ENCODE data around the gene TMEM184A. TPM values are rescaled to one million over a fixed set of nuclear protein-coding genes. Genes with fewer than 3 reads are reported as not detected.

TMEM184A gene
- total RNA-seq, 1 donor from 2014 or later: 0.23 TPM

DNA sequence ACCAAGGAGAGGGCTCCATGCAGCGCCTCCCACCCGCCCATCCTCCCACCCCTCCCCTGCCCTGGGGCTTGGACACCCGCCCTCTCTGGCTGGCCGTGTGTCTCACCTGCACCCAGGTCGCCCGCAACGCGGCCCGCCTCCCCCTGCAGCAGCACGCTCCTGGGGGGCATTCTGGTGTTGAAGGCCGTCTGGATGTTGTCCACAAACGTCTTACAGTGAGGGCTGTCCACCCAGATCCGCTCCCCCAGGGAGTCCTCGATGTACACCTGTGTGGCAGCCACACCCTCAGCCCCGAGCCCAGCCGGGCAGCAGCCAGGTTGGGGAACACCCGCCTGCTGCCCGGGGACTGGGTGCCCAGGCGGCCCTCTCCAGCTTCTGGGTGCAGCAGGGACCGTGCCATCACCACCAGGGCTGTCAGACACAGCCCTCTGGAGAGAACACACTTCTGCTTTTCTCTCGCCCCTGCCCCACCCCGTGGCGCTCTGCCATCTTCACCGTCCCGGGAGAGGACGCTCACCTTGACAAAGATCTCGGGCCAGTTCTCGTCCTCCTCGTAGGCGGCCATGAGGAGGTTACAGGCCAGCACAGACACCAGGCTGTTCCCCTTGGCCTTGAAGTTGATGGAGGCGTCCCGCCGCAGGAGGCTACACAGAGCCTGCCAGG, 56.5 kb downstream of the TMEM184A start:
- intact Hi-C loops (cut with micrococcal nuclease): no loop called here
- H3K4me1 Mint-ChIP-seq (ENCODE audit: low read depth): peaks cover 19% of the 10 kb centered on the region
- H3K27me3 Mint-ChIP-seq (ENCODE audit: low read depth): no peaks in the 10 kb centered on the region
- H3K4me3 Mint-ChIP-seq (ENCODE audit: low read depth): no peak overlapping the region
- H3K9me3 Mint-ChIP-seq: no peaks in the 10 kb centered on the region
- DNase-seq (ENCODE audit: low spot score): no peak
- H3K36me3 Mint-ChIP-seq (ENCODE audit: low read depth): peaks cover 42% of the 10 kb centered on the region
- no peak overlapping the region for H3K27ac Mint-ChIP-seq

DNA sequence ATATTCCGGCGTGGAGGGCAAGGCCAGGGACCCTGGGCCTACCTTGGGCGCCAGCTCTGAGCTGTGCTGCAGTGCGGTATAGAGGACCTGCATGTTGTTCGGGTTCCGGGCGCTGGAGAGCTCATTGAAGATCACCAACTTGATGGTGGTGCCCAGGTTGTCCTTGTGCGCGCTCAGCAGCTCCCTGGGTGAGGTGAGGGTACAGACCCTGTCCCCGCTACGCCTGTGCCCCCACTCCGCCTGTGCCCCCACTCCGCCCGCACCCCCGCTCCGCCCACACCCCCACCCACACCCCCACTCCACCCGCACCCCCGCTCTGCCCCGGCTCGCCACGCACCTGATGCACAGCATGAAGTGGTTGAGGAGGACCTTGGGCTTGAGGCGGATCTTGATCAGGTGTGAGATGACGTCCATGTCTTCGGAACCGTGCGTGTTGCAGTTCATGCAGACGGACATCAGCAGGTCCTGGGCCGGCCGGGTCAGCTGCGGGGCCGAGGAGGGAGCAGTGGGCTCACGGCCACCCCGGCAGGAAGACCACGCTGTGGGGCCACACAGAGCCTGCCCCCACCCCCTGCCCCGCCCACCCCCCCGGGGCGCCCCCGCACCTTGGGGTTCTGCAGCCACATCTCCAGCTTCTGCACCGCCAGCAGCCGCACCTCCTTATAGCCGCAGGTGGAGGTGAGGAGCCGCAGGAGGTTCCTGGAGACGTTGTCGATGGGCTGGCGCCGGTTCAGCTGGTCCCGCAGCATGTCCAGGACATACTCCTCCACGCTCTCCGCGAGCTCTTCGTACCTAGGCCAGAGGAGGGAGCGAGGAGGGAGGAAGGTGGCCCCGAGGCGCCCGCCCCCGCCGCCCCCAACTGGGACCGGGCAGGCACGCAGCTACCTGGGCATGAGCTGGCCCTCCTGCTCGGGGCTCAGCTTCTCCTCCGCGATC, 57.4 kb downstream of the TMEM184A start:
- H3K4me1 Mint-ChIP-seq (ENCODE audit: low read depth): peaks cover 19% of the 10 kb centered on the region
- no peak for DNase-seq (ENCODE audit: low spot score)
- no peaks in the 10 kb centered on the region for H3K9me3 Mint-ChIP-seq
- H3K27ac Mint-ChIP-seq: no peak overlapping the region
- peaks cover 42% of the 10 kb centered on the region for H3K36me3 Mint-ChIP-seq (ENCODE audit: low read depth)
- no peaks in the 10 kb centered on the region for H3K27me3 Mint-ChIP-seq (ENCODE audit: low read depth)
- intact Hi-C loops (cut with micrococcal nuclease): no loop called here
- no peak overlapping the region for H3K4me3 Mint-ChIP-seq (ENCODE audit: low read depth)

DNA sequence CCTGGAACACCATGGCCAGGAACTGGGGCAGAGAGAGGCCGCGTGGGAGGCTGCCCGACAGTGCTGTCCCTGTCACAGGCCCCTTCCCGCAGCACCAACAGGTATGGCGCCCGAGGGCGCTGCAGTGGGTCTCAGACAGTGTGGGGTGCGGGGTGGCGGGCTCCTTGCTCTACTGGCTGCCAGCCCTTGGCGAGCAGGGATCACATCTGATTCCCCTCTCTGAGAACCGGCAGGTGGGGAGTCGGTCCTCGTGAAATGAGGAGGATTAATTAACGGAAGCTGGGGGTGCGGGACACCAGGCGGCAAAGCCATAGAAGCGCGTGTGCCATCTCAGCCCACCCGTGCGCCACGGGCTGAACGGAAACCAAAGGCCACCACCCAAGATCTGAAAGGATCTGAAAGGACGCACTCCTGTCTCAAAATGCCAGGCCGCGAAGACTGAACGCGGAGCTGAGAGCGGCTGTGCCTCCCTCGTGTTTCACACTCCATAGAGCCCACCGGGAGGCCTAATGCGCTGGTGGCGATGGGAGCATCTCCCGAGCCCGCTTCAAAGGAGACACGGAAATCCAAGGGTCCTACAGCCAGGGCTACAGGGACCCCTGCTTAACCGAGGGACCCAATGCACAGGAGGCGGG, 58.6 kb downstream of the TMEM184A start:
- peaks cover 9% of the 10 kb centered on the region for H3K4me1 Mint-ChIP-seq (ENCODE audit: low read depth)
- H3K27me3 Mint-ChIP-seq (ENCODE audit: low read depth): no peaks in the 10 kb centered on the region
- no peaks in the 10 kb centered on the region for H3K9me3 Mint-ChIP-seq
- H3K36me3 Mint-ChIP-seq (ENCODE audit: low read depth): peaks cover 36% of the 10 kb centered on the region
- no peak overlapping the region for H3K4me3 Mint-ChIP-seq (ENCODE audit: low read depth)
- no peak for DNase-seq (ENCODE audit: low spot score)
- intact Hi-C loops (cut with micrococcal nuclease): no loop called here
- H3K27ac Mint-ChIP-seq: no peak overlapping the region

DNA sequence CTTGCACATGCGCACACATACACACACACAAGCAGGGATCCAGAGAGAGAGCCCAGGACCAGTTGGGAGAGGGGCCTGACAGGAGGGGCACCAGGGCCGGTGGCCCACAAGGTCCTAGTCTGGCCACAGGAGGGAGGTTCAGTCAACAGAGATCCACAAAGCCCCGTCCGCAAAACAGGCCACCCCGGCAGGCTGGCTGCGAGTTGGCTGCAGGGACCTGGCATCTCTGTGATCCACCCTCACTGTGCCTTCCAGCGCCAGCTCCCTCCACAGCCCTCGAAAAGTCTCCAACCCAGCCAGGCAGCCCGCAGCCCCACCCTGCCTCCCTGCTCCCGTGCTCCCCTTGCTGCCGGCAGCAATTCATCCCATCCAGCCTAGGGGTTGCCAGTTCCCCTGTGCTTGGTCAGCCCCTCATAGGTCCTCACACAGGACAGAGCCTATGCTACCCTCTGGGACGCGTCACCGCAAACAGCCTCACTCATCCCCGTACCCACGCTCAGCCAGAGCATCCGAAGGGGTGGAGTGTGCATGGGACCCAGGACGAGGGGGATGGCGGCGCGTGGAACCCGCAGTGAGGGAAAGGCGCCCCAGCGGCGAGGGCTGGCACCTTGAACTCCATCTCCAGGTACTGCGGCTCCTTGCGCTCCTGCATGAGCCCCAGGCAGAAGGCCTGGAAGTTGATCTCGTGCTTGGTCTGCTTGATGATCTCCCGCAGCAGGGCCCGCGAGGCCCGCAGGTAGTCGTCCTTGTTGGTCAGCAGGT, 59.3 kb downstream of the TMEM184A start:
- intact Hi-C loops (cut with micrococcal nuclease): no loop called here
- Mint-ChIP-seq H3K36me3 (ENCODE audit: low read depth) (peaks cover 36% of the 10 kb centered on the region), H3K27me3 (ENCODE audit: low read depth) (no peaks in the 10 kb centered on the region), H3K4me1 (ENCODE audit: low read depth) (peaks cover 3% of the 10 kb centered on the region), H3K4me3 (ENCODE audit: low read depth) (no peak overlapping the region), H3K9me3 (no peaks in the 10 kb centered on the region), H3K27ac (no peak overlapping the region)
- DNase-seq (ENCODE audit: low spot score): no peak

DNA sequence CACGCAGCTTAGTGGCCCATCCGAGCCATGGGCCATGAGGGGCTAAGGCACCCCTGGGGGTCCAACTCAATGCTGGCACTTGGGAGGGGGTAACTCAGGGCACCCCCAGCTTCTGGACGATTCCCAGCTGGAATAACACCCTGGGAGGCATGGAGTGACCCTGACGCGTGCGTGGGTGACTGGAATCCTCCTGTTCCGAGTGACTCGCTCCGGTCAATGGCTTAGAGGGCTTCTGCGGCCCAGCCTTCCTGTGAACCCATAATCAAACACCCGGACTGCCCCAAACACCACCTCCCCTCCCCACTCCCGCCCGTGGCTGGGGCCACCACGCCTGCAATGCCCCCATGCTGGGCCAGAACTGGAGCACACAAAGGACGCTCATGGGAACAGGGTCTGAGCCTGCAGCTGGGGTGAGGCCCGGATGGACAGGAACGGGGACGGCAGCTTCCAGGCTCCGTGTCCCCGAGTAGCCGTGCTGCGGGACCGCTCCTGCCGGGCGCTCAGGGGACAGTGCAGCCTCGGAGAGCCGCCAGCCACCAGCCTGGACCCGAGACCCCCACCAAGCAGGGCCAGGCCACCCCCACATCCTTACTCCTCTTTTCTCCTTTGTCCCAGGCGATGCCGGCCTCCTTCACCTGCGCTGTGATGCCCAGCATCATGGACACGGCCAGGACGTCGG, 60.3 kb downstream of the TMEM184A start:
- Mint-ChIP-seq H3K4me1 (ENCODE audit: low read depth) (peaks cover 1% of the 10 kb centered on the region), H3K27ac (no peak overlapping the region), H3K4me3 (ENCODE audit: low read depth) (no peak overlapping the region), H3K36me3 (ENCODE audit: low read depth) (peaks cover 37% of the 10 kb centered on the region), H3K27me3 (ENCODE audit: low read depth) (no peaks in the 10 kb centered on the region), H3K9me3 (no peaks in the 10 kb centered on the region)
- intact Hi-C loops (cut with micrococcal nuclease): no loop called here
- DNase-seq (ENCODE audit: low spot score): no peak

DNA sequence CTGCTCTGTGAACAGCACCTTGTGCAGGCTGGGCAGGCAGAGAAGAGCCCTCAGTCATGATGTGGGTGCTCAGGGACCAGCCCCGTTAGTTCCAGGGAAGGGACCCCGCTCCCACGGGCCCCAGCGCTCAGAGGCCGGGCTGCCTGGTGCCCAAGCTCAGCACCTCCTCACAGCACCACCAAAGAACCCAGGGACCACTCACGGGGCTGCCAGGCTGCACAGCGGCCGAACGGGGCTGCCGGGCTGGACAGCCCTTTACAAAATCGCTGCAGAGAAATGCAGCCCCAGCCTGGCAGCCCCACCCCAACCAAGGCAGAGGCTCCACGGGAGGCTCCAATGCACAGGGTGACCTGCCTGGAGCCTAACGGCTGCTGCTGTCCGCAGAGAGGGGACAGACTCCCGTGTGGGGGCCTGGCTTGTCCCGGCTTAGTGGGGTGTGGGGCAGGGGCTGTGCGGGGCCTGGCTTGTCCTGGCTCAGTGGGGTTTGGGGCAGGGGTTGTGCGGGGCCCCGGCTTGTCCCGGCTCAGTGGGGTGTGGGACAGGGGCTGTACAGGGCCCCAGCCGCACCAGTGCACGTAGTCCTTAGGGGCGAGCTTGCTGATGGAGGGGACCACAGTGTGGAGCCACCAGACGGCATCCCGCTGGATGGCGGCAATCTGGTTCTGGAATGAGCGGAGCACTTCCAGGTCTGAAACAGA, 61.0 kb downstream of the TMEM184A start:
- peaks cover 33% of the 10 kb centered on the region for H3K36me3 Mint-ChIP-seq (ENCODE audit: low read depth)
- H3K4me3 Mint-ChIP-seq (ENCODE audit: low read depth): no peak overlapping the region
- H3K4me1 Mint-ChIP-seq (ENCODE audit: low read depth): no peaks in the 10 kb centered on the region

DNA sequence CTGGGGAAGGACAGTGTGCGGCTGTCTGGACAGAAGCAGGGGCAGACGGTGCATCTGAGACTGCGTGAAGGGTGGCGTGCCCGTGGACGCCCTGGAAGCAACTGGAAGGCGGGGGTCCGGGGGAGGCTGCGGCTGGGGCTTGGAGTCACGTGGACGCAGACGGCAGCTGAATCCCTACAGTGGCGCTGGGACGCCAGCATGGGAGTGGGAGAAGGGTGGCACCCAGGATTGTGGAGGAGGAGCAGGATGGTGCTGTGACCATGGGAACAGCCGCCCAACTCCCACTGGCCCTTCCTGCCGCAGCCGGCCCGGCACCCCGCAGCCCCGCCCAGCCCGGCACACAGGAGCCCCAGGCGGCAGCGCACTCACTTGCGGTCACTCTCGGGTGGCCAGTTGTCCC, 61.6 kb downstream of the TMEM184A start:
- no peaks in the 10 kb centered on the region for H3K9me3 Mint-ChIP-seq
- H3K27ac Mint-ChIP-seq: no peak overlapping the region
- no peak for DNase-seq (ENCODE audit: low spot score)
- peaks cover 30% of the 10 kb centered on the region for H3K36me3 Mint-ChIP-seq (ENCODE audit: low read depth)
- no peaks in the 10 kb centered on the region for H3K4me1 Mint-ChIP-seq (ENCODE audit: low read depth)
- H3K27me3 Mint-ChIP-seq (ENCODE audit: low read depth): no peaks in the 10 kb centered on the region
- no peak overlapping the region for H3K4me3 Mint-ChIP-seq (ENCODE audit: low read depth)
- intact Hi-C loops (cut with micrococcal nuclease): no loop called here

More for the DNA sequence above, 61.0 kb downstream of the TMEM184A start:
- Mint-ChIP-seq H3K27me3 (ENCODE audit: low read depth) (no peaks in the 10 kb centered on the region), H3K27ac (no peak overlapping the region), H3K9me3 (no peaks in the 10 kb centered on the region)
- intact Hi-C loops (cut with micrococcal nuclease): no loop called here
- no peak for DNase-seq (ENCODE audit: low spot score)

DNA sequence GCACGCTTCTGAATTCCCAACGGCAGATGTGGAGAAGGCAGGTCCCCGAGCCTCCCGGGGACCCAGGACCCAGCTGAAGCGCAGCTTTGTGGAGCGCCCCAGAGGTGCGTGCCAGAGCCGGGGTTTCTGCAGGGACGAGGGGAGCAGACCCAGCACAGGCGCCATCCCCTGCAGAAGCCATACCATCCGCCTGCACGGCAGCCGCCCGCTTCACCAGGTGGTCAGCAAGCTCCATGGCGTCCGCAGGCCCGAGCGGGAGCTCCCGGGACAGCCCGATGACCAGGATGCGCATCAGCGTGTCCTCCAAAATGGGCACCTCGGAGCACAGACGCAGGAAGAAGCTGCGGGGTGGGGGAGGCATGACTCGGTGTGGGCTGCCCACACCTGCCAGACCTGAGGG, 62.4 kb downstream of the TMEM184A start:
- intact Hi-C loops (cut with micrococcal nuclease): no loop called here
- H3K27ac Mint-ChIP-seq: no peak overlapping the region
- H3K4me3 Mint-ChIP-seq (ENCODE audit: low read depth): no peak overlapping the region
- H3K9me3 Mint-ChIP-seq: no peaks in the 10 kb centered on the region
- DNase-seq (ENCODE audit: low spot score): no peak
- peaks cover 31% of the 10 kb centered on the region for H3K36me3 Mint-ChIP-seq (ENCODE audit: low read depth)
- no peaks in the 10 kb centered on the region for H3K27me3 Mint-ChIP-seq (ENCODE audit: low read depth)
- no peaks in the 10 kb centered on the region for H3K4me1 Mint-ChIP-seq (ENCODE audit: low read depth)

DNA sequence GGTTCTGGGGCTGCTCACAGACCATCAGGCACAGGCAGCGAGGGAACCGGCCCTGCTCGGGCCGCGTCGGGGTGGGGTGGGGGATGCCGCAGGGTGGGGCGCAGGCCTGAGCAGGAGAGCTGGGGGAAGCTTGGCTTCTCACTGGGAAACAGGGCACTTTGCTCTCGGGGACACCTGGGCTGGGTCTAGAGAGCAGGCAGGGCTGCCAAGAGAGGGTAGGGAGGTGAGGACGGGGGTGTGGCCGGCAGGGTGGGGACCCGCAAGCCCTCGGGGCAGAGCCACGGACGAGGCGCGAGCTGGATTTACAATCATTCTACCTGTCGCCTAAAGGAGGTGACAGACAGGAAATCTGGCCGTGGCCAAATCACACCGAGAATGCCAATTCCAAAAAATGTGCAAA, 62.9 kb downstream of the TMEM184A start:
- no peak overlapping the region for H3K27ac Mint-ChIP-seq
- no peaks in the 10 kb centered on the region for H3K9me3 Mint-ChIP-seq
- H3K4me1 Mint-ChIP-seq (ENCODE audit: low read depth): no peaks in the 10 kb centered on the region
- H3K36me3 Mint-ChIP-seq (ENCODE audit: low read depth): peaks cover 36% of the 10 kb centered on the region
- H3K27me3 Mint-ChIP-seq (ENCODE audit: low read depth): no peaks in the 10 kb centered on the region
- no peak for DNase-seq (ENCODE audit: low spot score)
- H3K4me3 Mint-ChIP-seq (ENCODE audit: low read depth): no peak overlapping the region
- intact Hi-C loops (cut with micrococcal nuclease): no loop called here

DNA sequence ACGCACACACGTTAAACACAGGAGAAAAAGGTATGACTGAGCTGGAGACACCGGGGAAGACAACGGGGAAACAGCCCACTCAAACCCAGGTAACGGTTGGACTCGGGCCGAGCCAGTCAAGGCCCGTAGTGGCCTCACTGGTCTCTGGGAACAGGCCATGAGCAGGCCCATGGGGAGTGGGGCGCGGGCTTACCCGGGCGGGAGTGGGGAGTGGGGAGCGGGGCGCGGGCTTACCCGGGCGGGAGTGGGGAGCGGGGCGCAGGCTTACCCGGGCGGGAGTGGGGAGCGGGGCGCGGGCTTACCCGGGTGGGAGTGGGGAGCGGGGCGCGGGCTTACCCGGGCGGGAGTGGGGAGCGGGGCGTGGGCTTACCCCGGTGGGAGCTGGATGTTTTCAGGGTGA, 63.4 kb downstream of the TMEM184A start:
- H3K27me3 Mint-ChIP-seq (ENCODE audit: low read depth): no peaks in the 10 kb centered on the region
- intact Hi-C loops (cut with micrococcal nuclease): no loop called here
- H3K4me3 Mint-ChIP-seq (ENCODE audit: low read depth): no peak overlapping the region
- no peak overlapping the region for H3K27ac Mint-ChIP-seq
- H3K4me1 Mint-ChIP-seq (ENCODE audit: low read depth): no peaks in the 10 kb centered on the region
- no peaks in the 10 kb centered on the region for H3K9me3 Mint-ChIP-seq
- peaks cover 34% of the 10 kb centered on the region for H3K36me3 Mint-ChIP-seq (ENCODE audit: low read depth)
- DNase-seq (ENCODE audit: low spot score): no peak
